Loucy (cell line): ENCODE measurements around the gene LYPD1.

ENCODE experiments used
- EZH2phosphoT487 ChIP-seq: fragments of 200-600 bp; IDR thresholded peaks from 2 replicates; pipeline ENCODE4 v1.6.1; 2018; ENCODE audit warnings: antibody characterized with exemption, mild to moderate bottlenecking, moderate library complexity, borderline replicate concordance
- TF ChIP-seq, protein P1 (sequence below): fragments of 200-600 bp; sonication (generic); conservative IDR thresholded peaks from 2 replicates; pipeline ENCODE4 v1.5.1; 2014; ENCODE audit warnings: mild to moderate bottlenecking, antibody characterized with exemption, low read length

DNA sequence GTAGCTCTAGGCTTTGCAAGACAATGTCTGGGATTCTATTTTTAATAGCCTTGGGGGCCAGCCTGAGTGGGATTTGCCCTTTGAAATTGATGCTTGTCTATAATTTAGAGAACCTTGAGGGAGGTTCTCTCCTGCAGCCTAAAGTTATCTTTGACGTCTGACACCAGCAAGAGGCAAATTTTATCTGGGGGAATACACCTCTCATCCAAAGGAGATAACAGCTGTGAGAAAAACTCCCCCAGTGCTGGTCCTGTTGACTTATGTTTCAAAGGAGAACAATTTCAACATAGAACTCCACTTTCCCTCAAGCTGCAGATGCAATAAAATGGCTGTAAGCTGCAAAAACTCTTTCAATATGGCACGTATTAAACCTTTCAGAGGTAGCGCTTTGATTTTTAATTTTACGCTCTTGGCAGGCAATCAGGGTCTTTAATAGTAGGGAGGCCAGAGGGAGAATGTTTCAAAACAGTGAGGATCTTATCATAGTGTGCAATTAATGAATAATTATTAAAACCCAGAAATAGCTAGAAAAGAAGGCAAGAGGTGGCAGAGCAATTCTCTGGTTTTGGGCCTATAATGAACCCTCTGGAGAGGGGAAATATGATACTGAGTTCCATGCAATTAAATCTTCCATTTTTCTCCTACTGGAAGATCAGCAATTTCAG is 62.4 kb downstream of the LYPD1 start:
- TF ChIP-seq, protein P1, sequence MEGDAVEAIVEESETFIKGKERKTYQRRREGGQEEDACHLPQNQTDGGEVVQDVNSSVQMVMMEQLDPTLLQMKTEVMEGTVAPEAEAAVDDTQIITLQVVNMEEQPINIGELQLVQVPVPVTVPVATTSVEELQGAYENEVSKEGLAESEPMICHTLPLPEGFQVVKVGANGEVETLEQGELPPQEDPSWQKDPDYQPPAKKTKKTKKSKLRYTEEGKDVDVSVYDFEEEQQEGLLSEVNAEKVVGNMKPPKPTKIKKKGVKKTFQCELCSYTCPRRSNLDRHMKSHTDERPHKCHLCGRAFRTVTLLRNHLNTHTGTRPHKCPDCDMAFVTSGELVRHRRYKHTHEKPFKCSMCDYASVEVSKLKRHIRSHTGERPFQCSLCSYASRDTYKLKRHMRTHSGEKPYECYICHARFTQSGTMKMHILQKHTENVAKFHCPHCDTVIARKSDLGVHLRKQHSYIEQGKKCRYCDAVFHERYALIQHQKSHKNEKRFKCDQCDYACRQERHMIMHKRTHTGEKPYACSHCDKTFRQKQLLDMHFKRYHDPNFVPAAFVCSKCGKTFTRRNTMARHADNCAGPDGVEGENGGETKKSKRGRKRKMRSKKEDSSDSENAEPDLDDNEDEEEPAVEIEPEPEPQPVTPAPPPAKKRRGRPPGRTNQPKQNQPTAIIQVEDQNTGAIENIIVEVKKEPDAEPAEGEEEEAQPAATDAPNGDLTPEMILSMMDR: no peak
- TF ChIP-seq EZH2phosphoT487: no peak
